Uterus (tissue), 4 donors: ENCODE data around the gene SNX9. TPM values are rescaled to one million over a fixed set of nuclear protein-coding genes. Genes with fewer than 3 reads are reported as not detected.

Experiments used
- DNase-seq, 2 donors: peaks; one replicate each; pipeline ENCODE4 v3.0.0-alpha.2; 2019 to 2020
- H3K27ac ChIP-seq, 2 donors: fragments of 200-600 bp; sonication (generic); 1 replicate in 1 of 2; 2 replicates in 1 of 2; pipeline ENCODE4 v1.5.1; 2016 to 2018
- H3K27me3 ChIP-seq, 2 donors: fragments of 200-600 bp; sonication (generic); one replicate each; pipeline ENCODE4 v1.5.1; 2018 to 2019; ENCODE audit warnings: control low read depth in 1 of 2
- H3K36me3 ChIP-seq, 2 donors: fragments of 200-600 bp; sonication (generic); one replicate each; pipeline ENCODE4 v1.5.1; 2019; ENCODE audit warnings: control low read depth in 1 of 2
- H3K4me1 ChIP-seq, 2 donors: fragments of 200-600 bp; sonication (generic); one replicate each; pipeline ENCODE4 v1.5.1; 2018 to 2019; ENCODE audit warnings: control low read depth in 1 of 2
- H3K4me3 ChIP-seq, 2 donors: fragments of 200-600 bp; sonication (generic); 1 replicate in 1 of 2; 2 replicates in 1 of 2; pipeline ENCODE4 v1.5.1; 2018 to 2019; ENCODE audit warnings: mild to moderate bottlenecking in 1 of 2
- H3K9me3 ChIP-seq, 2 donors: fragments of 200-600 bp; sonication (generic); one replicate each; pipeline ENCODE4 v1.5.1; 2019; ENCODE audit warnings: control low read depth in 1 of 2
- CTCF ChIP-seq, 4 experiments: fragments of 200-600 bp in 2 of 4; fragments of 450-650 bp in 2 of 4; sonication (generic) in 2 of 4; IDR thresholded peaks; one replicate each; pipeline ENCODE4 v1.5.1; 2016 to 2019; ENCODE audit warnings: antibody characterized with exemption in 4 of 4, mild to moderate bottlenecking in 2 of 4, moderate library complexity in 1 of 4
- POLR2A ChIP-seq, 2 donors: fragments of 450-650 bp; IDR thresholded peaks; one replicate each; pipeline ENCODE4 v1.6.1; 2016; ENCODE audit warnings: antibody characterized with exemption in 2 of 2, mild to moderate bottlenecking in 1 of 2, moderate library complexity in 1 of 2
- intact Hi-C: fragments of 100-400 bp; cut with DNase I; formaldehyde crosslinking; loops from one replicate; pipeline ENCODE4 v1.15.1; 2023; ENCODE audit warnings: low total_unique reads
- total RNA-seq, 4 donors: library from RNA; depleted of rRNA in 3 of 4; stranded (reverse); fragments of >200 nt in 3 of 4; gene quantifications; one replicate each; pipeline versions ENCODE4 v1.1.0 to v1.2.4, GENCODE V29; 2014 to 2023
- donor health status: DM: yes; HTN: yes; CAD: no.

SNX9 gene
- total RNA-seq, 4 donors from 2014 or later = 31.0 to 65.9 (median 50.5) TPM

GRCh38 chr6:157981132-157981394 is 158.0 kb downstream of the SNX9 start:
- H3K27ac ChIP-seq = peak overlapping the region; percentile 88 to 89
- intact Hi-C loops = no loop called here
- no peaks in the 10 kb centered on the region for H3K36me3 ChIP-seq
- peak in 1 of 2 donors; percentile 41 for DNase-seq
- no peaks in the 10 kb centered on the region for H3K27me3 ChIP-seq
- no peak for TF ChIP-seq POLR2A (IDR thresholded peaks at IDR 0.05)
- no peak for TF ChIP-seq CTCF (IDR thresholded peaks at IDR 0.05)
- H3K4me1 ChIP-seq = no peaks in the 10 kb centered on the region
- H3K4me3 ChIP-seq = peak overlapping the region; percentile 44 to 80
- no peaks in the 10 kb centered on the region for H3K9me3 ChIP-seq

GRCh38 chr6:157981395-157982101 is 158.5 kb downstream of the SNX9 start, which contains the start of gene SYNJ2:
Gene SYNJ2, plus strand, starts transcription at chr6:157981863. Its CDS starts 99 bp downstream, at chr6:157981962.
- Histone ChIP-seq H3K4me3 (peak within 1 kb of the TSS; percentile 44 to 80), H3K9me3 (no peaks in the 10 kb centered on the region), H3K36me3 (no peaks in the 10 kb centered on the region), H3K27me3 (no peaks in the 10 kb centered on the region), H3K4me1 (no peaks in the 10 kb centered on the region), H3K27ac (peak within 1 kb of the TSS; percentile 88 to 89)
- peak; percentile 72 to 76 for TF ChIP-seq POLR2A (IDR thresholded peaks at IDR 0.05)
- peak; percentile 57 to 73 (median 64) for TF ChIP-seq CTCF (IDR thresholded peaks at IDR 0.05)
- peak; percentile 81 for DNase-seq
- intact Hi-C loops = no loop called here

DNA sequence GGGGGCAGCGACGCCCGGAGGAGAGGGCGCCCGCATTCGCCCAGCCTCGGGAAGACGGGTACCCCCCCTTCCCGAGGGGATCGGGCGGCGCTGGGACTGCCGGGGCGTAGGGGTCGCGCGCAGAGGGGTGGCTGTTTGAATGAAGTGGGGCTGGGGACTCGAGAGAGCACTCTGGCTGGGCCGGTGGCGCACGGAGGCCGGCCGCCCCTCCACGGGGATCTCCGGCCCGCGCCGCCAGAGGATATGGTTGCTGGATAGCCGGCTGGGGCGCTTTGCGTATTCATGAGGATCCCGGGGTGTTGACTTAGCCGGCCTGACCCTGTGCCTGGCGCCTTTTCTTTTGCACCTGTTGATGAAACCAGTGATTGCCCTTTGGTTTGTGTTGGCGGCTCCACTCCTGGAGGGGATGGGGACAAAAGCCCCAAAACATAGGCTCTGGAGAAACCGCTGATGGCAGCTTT is 159.1 kb downstream of the SNX9 start:
- no peak for DNase-seq
- H3K36me3 ChIP-seq = no peaks in the 10 kb centered on the region
- no peaks in the 10 kb centered on the region for H3K27me3 ChIP-seq
- TF ChIP-seq POLR2A (IDR thresholded peaks at IDR 0.05) = no peak
- no peak for TF ChIP-seq CTCF (IDR thresholded peaks at IDR 0.05)
- no peaks in the 10 kb centered on the region for H3K4me1 ChIP-seq
- no peaks in the 10 kb centered on the region for H3K9me3 ChIP-seq
- H3K27ac ChIP-seq = peak overlapping the region; percentile 88 to 89
- peak overlapping the region; percentile 44 to 80 for H3K4me3 ChIP-seq
- intact Hi-C loops = no loop called here

GRCh38 chr6:157982563-157983405 is 159.7 kb downstream of the SNX9 start:
- Histone ChIP-seq H3K27me3 (no peaks in the 10 kb centered on the region), H3K9me3 (no peaks in the 10 kb centered on the region), H3K27ac (peak overlapping the region; percentile 88 to 89), H3K4me1 (no peaks in the 10 kb centered on the region), H3K4me3 (peak overlapping the region; percentile 44 to 80), H3K36me3 (no peaks in the 10 kb centered on the region)
- no peak for TF ChIP-seq POLR2A (IDR thresholded peaks at IDR 0.05)
- peak; percentile 26 to 43 (median 34) for TF ChIP-seq CTCF (IDR thresholded peaks at IDR 0.05)
- intact Hi-C loops = no loop called here
- DNase-seq = peak in 1 of 2 donors; percentile 64
